ENCODE data around the gene STAT3.
A peak's percentile ranks its signal among the peaks of the same experiment; 100 is the strongest.

The STAT3 gene

DNA sequence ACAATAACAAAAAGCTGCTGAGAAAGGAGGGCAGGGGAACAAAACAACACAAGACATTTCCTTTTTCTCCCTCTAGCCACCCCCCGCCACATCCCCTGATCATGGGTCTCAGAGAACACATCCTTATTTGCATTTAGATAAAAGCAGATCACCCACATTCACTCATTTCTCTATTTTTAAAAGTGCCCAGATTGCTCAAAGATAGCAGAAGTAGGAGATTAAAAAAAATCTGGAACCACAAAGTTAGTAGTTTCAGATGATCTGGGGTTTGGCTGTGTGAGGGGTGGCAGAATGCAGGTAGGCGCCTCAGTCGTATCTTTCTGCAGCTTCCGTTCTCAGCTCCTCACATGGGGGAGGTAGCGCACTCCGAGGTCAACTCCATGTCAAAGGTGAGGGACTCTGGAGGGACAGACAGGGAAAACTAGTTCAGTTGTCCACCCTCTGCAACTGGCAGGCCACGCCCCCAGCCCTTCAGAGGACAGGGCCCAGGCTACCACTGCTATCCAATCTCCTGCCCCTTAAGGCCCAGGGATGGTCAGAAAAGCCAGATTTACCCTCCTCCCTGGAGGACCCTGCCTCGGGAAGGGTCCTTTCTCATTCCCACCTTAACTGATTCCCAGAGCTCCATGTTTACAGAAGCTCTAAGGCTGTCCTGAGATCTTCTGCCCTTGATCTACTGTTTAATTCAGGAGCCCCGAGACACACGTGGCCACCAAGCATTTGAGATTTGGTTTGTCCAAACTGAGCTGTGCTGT is 72.7 kb downstream of the STAT3 start:
- H3K9me3 ChIP-seq: no peaks in the 10 kb centered on the region
- H3K27me3 ChIP-seq: no peaks in the 10 kb centered on the region
- H3K4me1 ChIP-seq: peaks cover 11% of the 10 kb centered on the region
- TF ChIP-seq, protein P1, sequence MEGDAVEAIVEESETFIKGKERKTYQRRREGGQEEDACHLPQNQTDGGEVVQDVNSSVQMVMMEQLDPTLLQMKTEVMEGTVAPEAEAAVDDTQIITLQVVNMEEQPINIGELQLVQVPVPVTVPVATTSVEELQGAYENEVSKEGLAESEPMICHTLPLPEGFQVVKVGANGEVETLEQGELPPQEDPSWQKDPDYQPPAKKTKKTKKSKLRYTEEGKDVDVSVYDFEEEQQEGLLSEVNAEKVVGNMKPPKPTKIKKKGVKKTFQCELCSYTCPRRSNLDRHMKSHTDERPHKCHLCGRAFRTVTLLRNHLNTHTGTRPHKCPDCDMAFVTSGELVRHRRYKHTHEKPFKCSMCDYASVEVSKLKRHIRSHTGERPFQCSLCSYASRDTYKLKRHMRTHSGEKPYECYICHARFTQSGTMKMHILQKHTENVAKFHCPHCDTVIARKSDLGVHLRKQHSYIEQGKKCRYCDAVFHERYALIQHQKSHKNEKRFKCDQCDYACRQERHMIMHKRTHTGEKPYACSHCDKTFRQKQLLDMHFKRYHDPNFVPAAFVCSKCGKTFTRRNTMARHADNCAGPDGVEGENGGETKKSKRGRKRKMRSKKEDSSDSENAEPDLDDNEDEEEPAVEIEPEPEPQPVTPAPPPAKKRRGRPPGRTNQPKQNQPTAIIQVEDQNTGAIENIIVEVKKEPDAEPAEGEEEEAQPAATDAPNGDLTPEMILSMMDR (IDR thresholded peaks at IDR 0.05; ENCODE audit: low read depth, low read length): no peak
- DNase-seq: no peak
- no peak overlapping the region for H3K4me3 ChIP-seq (ENCODE audit: low read depth, low read length)
- peaks cover 19% of the 10 kb centered on the region for H3K36me3 ChIP-seq

DNA sequence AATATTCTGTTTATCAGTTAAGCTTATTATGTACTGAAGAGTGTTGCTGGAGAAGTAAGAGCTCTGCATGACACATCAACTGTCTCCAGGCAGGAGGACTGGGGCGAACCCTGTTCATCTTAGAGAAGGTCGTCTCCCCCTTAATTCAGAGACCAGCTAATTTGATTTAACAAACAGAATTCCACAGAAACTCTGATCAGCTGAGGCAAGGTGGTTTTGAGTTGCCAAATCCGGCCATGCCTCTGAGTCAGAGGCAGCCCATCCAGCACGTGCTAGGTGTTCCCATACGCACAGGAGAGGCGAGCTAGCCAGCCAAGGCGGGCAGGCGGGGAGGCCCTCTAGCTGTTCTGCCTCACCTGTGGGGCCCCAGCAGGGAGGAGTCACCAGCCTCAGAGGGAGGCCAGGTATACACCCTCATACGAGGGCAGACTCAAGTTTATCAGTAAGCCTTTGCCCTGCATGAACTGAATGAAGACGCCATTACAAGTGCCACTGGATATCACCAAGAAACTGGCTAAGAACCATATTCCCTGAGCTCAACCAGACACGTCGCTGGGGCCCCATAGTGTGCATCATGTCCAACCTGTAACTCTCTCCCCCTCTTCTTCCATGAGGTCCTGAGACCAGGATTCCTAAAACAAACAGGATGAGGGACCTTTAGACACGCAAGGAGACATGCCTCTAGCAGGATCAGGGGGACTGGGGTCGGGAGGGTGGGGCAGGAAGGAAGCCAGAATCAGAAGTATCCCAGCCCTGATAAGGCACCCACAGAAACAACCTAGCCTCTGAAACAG is 74.3 kb downstream of the STAT3 start:
- TF ChIP-seq, protein P1 (IDR thresholded peaks at IDR 0.05; ENCODE audit: low read depth, low read length): no peak
- Histone ChIP-seq H3K9me3 (no peaks in the 10 kb centered on the region), H3K27me3 (no peaks in the 10 kb centered on the region), H3K36me3 (peaks cover 11% of the 10 kb centered on the region), H3K4me3 (ENCODE audit: low read depth, low read length) (no peak overlapping the region), H3K4me1 (peaks cover 15% of the 10 kb centered on the region)
- DNase-seq: no peak

DNA sequence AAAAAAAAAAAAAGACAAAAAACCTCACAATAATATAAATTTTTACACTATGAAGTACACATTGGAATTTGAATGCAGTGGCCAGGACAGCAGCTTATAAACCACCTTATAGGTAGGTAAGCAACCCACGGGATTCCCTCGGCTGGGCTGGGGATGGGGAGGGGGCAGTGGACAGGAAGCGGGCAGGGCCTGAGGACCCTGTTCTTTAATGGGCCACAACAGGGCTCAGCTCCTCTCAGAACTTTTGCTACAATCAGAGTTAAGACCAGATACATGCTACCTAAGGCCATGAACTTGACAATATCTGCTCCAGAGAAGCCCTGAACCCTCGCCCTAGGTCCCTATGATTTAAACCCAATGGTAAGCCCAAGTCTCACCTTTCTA is 74.9 kb downstream of the STAT3 start:
- no peaks in the 10 kb centered on the region for H3K27me3 ChIP-seq
- H3K36me3 ChIP-seq: peaks cover 11% of the 10 kb centered on the region
- no peak overlapping the region for H3K4me3 ChIP-seq (ENCODE audit: low read depth, low read length)
- TF ChIP-seq, protein P1 (IDR thresholded peaks at IDR 0.05; ENCODE audit: low read depth, low read length): no peak
- DNase-seq: no peak
- no peaks in the 10 kb centered on the region for H3K9me3 ChIP-seq
- H3K4me1 ChIP-seq: peaks cover 15% of the 10 kb centered on the region

DNA sequence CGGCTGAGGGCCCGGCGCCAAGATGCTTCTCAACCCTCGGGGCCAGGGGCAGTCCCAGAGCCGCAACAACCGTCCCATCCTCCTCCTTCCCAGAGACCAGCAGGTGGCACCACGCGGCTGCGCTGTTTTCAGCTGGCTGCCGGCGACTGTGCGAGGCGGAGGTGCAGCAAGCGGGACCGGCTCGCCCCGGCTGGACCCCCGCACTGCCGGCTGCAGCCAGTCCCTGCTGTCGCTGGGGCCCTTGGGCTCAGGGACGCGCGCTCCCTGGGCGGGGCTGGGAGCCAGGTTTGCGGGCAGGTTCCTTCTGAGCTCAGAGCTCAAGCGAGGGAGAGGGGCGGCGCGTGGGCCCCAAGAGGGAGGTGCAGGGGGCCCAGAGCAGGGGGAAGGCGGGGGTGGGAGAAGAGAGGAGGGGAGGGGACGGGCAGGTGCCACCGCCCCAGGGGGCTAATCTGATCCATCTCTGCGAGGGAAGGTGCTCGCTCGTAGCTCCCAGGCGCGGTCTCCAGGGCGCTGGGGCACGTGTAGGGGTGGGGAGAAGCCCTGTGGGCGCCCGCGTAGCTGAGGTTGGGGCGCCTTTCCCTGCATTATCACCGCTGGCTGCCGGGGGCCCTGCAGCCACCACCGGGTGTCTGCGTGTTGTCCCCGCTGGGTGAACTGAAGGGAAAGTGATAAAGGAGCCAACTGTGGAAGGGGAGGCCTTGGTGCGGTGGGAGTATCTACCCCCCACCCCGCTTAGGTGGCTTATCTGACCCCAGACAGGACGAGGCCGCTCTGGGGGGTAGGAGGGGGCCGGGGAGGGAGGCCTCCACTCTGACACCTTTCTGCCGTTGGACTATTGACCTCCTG is 75.7 kb downstream of the STAT3 start:
- TF ChIP-seq, protein P1 (IDR thresholded peaks at IDR 0.05; ENCODE audit: low read depth, low read length): peak; percentile 73
- peaks cover 15% of the 10 kb centered on the region for H3K4me1 ChIP-seq
- peak overlapping the region; percentile 52 for H3K4me3 ChIP-seq (ENCODE audit: low read depth, low read length)
- DNase-seq: peak; percentile 96
- peaks cover 8% of the 10 kb centered on the region for H3K36me3 ChIP-seq
- no peaks in the 10 kb centered on the region for H3K9me3 ChIP-seq
- no peaks in the 10 kb centered on the region for H3K27me3 ChIP-seq

DNA sequence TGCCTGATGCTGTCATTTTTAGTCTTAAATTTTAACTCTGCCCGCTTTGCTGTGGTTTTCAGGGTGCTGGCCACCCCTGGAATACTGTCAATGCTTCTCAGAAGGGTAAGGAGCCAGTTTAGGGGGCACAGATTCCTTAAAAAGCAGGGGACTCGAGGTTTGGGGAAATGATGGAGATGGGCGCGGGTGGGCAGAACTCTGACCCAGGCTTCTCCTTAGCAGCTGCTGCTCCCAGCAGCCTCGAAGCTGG is 76.3 kb downstream of the STAT3 start:
- peaks cover 7% of the 10 kb centered on the region for H3K36me3 ChIP-seq
- TF ChIP-seq, protein P1 (IDR thresholded peaks at IDR 0.05; ENCODE audit: low read depth, low read length): no peak
- peaks cover 15% of the 10 kb centered on the region for H3K4me1 ChIP-seq
- peak overlapping the region; percentile 52 for H3K4me3 ChIP-seq (ENCODE audit: low read depth, low read length)
- H3K27me3 ChIP-seq: no peaks in the 10 kb centered on the region
- H3K9me3 ChIP-seq: no peaks in the 10 kb centered on the region
- no peak for DNase-seq

All from BE2C (cell line).